Stomach (tissue), 9 donors: ENCODE data around the gene OAS3. TPM values are rescaled to one million over a fixed set of nuclear protein-coding genes. Genes with fewer than 3 reads are reported as not detected.

Experiments used
- DNase-seq, 2 donors: peaks; one replicate each; pipeline versions ENCODE4 v3.0.0 to v3.0.0-alpha.2; 2013 to 2019
- H3K27ac ChIP-seq, 5 donors: fragments of 200-600 bp in 4 of 5; sonication (generic) in 4 of 5; one replicate each; pipeline ENCODE4 v1.5.1; 2013 to 2019; ENCODE audit warnings: mild to moderate bottlenecking in 1 of 5, moderate library complexity in 1 of 5
- H3K27me3 ChIP-seq, 3 donors: fragments of 200-600 bp; sonication (generic); one replicate each; pipeline ENCODE4 v1.5.1; 2017 to 2019; ENCODE audit warnings: mixed run types in 1 of 3
- H3K36me3 ChIP-seq, 4 donors: fragments of 200-600 bp; sonication (generic); 1 replicate in 3 of 4; 2 replicates in 1 of 4; pipeline ENCODE4 v1.5.1; 2016 to 2019
- H3K4me1 ChIP-seq, 4 donors: fragments of 200-600 bp; sonication (generic); one replicate each; pipeline ENCODE4 v1.5.1; 2016 to 2019
- H3K4me3 ChIP-seq, 4 donors: fragments of 200-600 bp; sonication (generic) in 3 of 4; one replicate each; pipeline ENCODE4 v1.5.1; 2016 to 2019; ENCODE audit warnings: mild to moderate bottlenecking in 1 of 4
- H3K9me3 ChIP-seq, 4 donors: fragments of 200-600 bp; sonication (generic); one replicate each; pipeline ENCODE4 v1.5.1; 2016 to 2019
- EP300 ChIP-seq: sonication (generic); formaldehyde crosslinking; IDR thresholded peaks from one replicate; pipeline ENCODE4 v1.6.1; 2017; ENCODE audit warnings: antibody characterized with exemption
- POLR2A ChIP-seq, 4 donors: fragments of 450-650 bp; IDR thresholded peaks; one replicate each; pipeline ENCODE4 v1.6.1; 2016; ENCODE audit warnings: antibody characterized with exemption in 4 of 4, control low read depth in 2 of 4, mild to moderate bottlenecking in 1 of 4, moderate library complexity in 1 of 4
- POLR2AphosphoS5 ChIP-seq, 3 donors: sonication (generic); formaldehyde crosslinking; IDR thresholded peaks; one replicate each; pipeline ENCODE4 v1.6.1; 2016; ENCODE audit warnings: antibody characterized with exemption in 3 of 3
- WGBS, 5 donors: extraction: QIAGEN DNeasy Blood & Tissue Kit in 3 of 5; methylation state at CpG; one replicate each; pipeline versions ENCODE4 v1.1.5 to v1.1.7; 2013 to 2018; 5-methylcytosine and 5-hydroxymethylcytosine counted together
- intact Hi-C: fragments of 100-400 bp; cut with DNase I; formaldehyde crosslinking; loops from one replicate; pipeline ENCODE4 v1.15.1; 2023; ENCODE audit warnings: low total_unique reads
- polyA plus RNA-seq, 3 donors: library from polyadenylated mRNA; stranded (reverse); fragments of 200-250 nt; gene quantifications; one replicate each; pipeline ENCODE4 v1.2.3, GENCODE V29; 2013
- total RNA-seq, 5 donors: library from RNA; depleted of rRNA; stranded (reverse); fragments of >200 nt; gene quantifications; one replicate each; pipeline versions ENCODE4 v1.1.0 to v1.2.3, GENCODE V29; 2014 to 2016
- TF ChIP-seq, protein P1 (sequence below), 7 experiments: fragments of 450-650 bp in 4 of 7; fragments of 200-600 bp in 3 of 7; sonication (generic) in 3 of 7; IDR thresholded peaks; one replicate each; pipeline ENCODE4 v1.5.1; 2016 to 2019; ENCODE audit warnings: antibody characterized with exemption in 7 of 7, control low read depth in 2 of 7, mild to moderate bottlenecking in 1 of 7
- donor health status: healthy with polysubstance abuse.
- donor health status: Bipolar disorder and iron deficiency.
- donor health status: healthy.

OAS3 gene
- total and polyA plus RNA-seq, 8 donors: 5.7 to 208 (median 9.8) TPM

- TF ChIP-seq POLR2AphosphoS5 (IDR thresholded peaks at IDR 0.05): no peak
- no peak for TF ChIP-seq POLR2A (IDR thresholded peaks at IDR 0.05)
- no peak for TF ChIP-seq EP300
- TF ChIP-seq, protein P1, sequence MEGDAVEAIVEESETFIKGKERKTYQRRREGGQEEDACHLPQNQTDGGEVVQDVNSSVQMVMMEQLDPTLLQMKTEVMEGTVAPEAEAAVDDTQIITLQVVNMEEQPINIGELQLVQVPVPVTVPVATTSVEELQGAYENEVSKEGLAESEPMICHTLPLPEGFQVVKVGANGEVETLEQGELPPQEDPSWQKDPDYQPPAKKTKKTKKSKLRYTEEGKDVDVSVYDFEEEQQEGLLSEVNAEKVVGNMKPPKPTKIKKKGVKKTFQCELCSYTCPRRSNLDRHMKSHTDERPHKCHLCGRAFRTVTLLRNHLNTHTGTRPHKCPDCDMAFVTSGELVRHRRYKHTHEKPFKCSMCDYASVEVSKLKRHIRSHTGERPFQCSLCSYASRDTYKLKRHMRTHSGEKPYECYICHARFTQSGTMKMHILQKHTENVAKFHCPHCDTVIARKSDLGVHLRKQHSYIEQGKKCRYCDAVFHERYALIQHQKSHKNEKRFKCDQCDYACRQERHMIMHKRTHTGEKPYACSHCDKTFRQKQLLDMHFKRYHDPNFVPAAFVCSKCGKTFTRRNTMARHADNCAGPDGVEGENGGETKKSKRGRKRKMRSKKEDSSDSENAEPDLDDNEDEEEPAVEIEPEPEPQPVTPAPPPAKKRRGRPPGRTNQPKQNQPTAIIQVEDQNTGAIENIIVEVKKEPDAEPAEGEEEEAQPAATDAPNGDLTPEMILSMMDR (IDR thresholded peaks at IDR 0.05): no peak
- no peak overlapping the region for H3K4me3 ChIP-seq
- DNase-seq: no peak
- no peaks in the 10 kb centered on the region for H3K4me1 ChIP-seq
- 89 to 97% (median 92%) methylated on average over 15 of the region's 15 CpGs for WGBS, 5 donors
- peaks cover 23 to 99% (median 99%) of the 10 kb centered on the region in 4 donors for H3K36me3 ChIP-seq
- intact Hi-C loops: no loop called here
- H3K9me3 ChIP-seq: no peaks in the 10 kb centered on the region
- no peaks in the 10 kb centered on the region for H3K27me3 ChIP-seq
- H3K27ac ChIP-seq: no peak overlapping the region
Measured at GRCh38 chr12:112965643-112966042, 27.4 kb downstream of the OAS3 start.

- WGBS, 5 donors: 89 to 97% (median 95%) methylated on average over 8 to 9 of the region's 9 CpGs
- Histone ChIP-seq H3K36me3 (peaks cover 16 to 91% (median 88%) of the 10 kb centered on the region in 4 donors), H3K27me3 (no peaks in the 10 kb centered on the region), H3K27ac (no peak overlapping the region), H3K9me3 (no peaks in the 10 kb centered on the region), H3K4me3 (no peak overlapping the region), H3K4me1 (no peaks in the 10 kb centered on the region)
- no peak for TF ChIP-seq POLR2AphosphoS5 (IDR thresholded peaks at IDR 0.05)
- no peak for TF ChIP-seq POLR2A (IDR thresholded peaks at IDR 0.05)
- TF ChIP-seq, protein P1 (IDR thresholded peaks at IDR 0.05): no peak
- no peak for TF ChIP-seq EP300
- DNase-seq: no peak
- intact Hi-C loops: no loop called here
Measured at GRCh38 chr12:112967306-112967705, 29.0 kb downstream of the OAS3 start.

DNA sequence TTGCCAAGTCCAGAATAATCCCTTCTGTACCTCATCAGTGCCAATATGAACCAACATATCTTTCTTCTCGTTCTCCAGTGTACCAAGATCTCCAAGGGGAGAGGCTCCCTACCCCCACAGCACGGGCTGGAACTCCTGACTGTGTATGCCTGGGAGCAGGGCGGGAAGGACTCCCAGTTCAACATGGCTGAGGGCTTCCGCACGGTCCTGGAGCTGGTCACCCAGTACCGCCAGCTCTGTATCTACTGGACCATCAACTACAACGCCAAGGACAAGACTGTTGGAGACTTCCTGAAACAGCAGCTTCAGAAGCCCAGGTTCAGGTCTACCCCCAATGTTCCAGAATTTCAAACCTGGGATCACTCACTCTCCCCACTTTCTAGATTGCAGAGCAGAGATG lies 29.6 kb downstream of the OAS3 start:
- Histone ChIP-seq H3K9me3 (no peaks in the 10 kb centered on the region), H3K36me3 (peaks cover 11 to 86% (median 82%) of the 10 kb centered on the region in 4 donors), H3K27me3 (no peaks in the 10 kb centered on the region), H3K4me1 (no peaks in the 10 kb centered on the region), H3K27ac (no peak overlapping the region), H3K4me3 (no peak overlapping the region)
- intact Hi-C loops: no loop called here
- 85 to 98% (median 95%) methylated on average over 5 to 7 of the region's 7 CpGs for WGBS, 5 donors
- DNase-seq: no peak
- TF ChIP-seq, protein P1 (IDR thresholded peaks at IDR 0.05): no peak
- TF ChIP-seq POLR2AphosphoS5 (IDR thresholded peaks at IDR 0.05) (no peak), POLR2A (IDR thresholded peaks at IDR 0.05) (no peak), EP300 (no peak)

DNA sequence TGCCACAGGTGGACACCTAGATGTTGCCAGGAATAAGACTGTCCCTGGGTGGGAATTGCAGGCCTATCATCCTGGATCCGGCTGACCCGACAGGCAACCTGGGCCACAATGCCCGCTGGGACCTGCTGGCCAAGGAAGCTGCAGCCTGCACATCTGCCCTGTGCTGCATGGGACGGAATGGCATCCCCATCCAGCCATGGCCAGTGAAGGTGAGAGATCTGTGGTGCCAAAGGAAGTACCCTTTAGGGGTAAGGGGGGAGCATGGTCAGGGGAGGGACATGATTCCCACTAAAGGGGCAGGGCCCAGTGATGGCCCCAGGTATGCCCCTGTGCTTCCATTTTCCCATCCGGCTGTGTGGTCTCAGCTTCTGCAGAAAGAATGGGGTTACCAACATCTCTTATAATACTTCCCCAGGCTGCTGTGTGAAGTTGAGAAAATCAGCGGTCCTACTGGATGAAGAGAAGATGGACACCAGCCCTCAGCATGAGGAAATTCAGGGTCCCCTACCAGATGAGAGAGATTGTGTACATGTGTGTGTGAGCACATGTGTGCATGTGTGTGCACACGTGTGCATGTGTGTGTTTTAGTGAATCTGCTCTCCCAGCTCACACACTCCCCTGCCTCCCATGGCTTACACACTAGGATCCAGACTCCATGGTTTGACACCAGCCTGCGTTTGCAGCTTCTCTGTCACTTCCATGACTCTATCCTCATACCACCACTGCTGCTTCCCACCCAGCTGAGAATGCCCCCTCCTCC lies 31.5 kb downstream of the OAS3 start:
- no peak overlapping the region for H3K4me3 ChIP-seq
- no peak overlapping the region for H3K27ac ChIP-seq
- 93 to 97% (median 97%) methylated on average over 8 of the region's 8 CpGs for WGBS, 5 donors
- DNase-seq: no peak
- intact Hi-C loops: no loop called here
- H3K9me3 ChIP-seq: no peaks in the 10 kb centered on the region
- peaks cover 0 to 5% (median 0%) of the 10 kb centered on the region in 4 donors for H3K4me1 ChIP-seq
- peaks cover 9 to 67% (median 63%) of the 10 kb centered on the region in 4 donors for H3K36me3 ChIP-seq
- TF ChIP-seq POLR2AphosphoS5 (IDR thresholded peaks at IDR 0.05): no peak
- TF ChIP-seq POLR2A (IDR thresholded peaks at IDR 0.05): no peak
- TF ChIP-seq, protein P1 (IDR thresholded peaks at IDR 0.05): no peak
- TF ChIP-seq EP300: no peak
- H3K27me3 ChIP-seq: no peaks in the 10 kb centered on the region
